Measurements from ENCODE around the gene CDH26.

CDH26 gene

DNA sequence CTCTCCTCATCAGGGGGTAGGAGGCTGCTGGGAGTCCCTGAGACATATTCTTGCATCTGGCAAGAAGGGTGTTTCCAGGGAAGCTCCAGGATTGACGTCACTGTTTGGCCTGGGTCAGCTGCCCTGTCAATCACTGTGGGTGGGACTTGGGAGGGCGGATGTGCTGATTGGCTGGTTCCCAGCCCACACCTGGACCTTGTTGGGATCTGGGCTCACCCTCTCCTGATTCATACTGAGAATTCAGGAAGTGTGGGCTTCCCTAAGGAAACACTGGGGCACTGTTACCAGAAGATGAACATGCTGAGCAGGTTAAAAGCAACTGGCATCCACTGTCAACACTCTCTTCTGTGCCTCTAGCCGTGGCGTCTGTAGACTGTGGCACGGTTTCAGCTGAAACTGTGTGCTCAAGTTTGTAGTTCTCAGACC is 36.5 kb downstream of the CDH26 start:
- H3K27ac ChIP-seq (ENCODE audit: low read length), result no peak overlapping the region
- H4K20me1 ChIP-seq (ENCODE audit: insufficient read depth, low read length), result no peaks in the 10 kb centered on the region; the same call in 1 of the 2 replicates
- H3K9me3 ChIP-seq (ENCODE audit: insufficient read depth, low read length), result 0 out of 2 replicates have a peak, but pooled peaks cover 3% of the 10 kb centered on the region
- TF ChIP-seq EZH2phosphoT487 (IDR thresholded peaks at IDR 0.05; ENCODE audit: low read depth), result no peak
- TF ChIP-seq, protein P1, sequence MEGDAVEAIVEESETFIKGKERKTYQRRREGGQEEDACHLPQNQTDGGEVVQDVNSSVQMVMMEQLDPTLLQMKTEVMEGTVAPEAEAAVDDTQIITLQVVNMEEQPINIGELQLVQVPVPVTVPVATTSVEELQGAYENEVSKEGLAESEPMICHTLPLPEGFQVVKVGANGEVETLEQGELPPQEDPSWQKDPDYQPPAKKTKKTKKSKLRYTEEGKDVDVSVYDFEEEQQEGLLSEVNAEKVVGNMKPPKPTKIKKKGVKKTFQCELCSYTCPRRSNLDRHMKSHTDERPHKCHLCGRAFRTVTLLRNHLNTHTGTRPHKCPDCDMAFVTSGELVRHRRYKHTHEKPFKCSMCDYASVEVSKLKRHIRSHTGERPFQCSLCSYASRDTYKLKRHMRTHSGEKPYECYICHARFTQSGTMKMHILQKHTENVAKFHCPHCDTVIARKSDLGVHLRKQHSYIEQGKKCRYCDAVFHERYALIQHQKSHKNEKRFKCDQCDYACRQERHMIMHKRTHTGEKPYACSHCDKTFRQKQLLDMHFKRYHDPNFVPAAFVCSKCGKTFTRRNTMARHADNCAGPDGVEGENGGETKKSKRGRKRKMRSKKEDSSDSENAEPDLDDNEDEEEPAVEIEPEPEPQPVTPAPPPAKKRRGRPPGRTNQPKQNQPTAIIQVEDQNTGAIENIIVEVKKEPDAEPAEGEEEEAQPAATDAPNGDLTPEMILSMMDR (IDR thresholded peaks at IDR 0.05; ENCODE audit: low read depth, low read length), result no peak
- no peak overlapping the region for H3K4me3 ChIP-seq (ENCODE audit: low read length)
- no peaks in the 10 kb centered on the region for H3K4me1 ChIP-seq (ENCODE audit: low read length)
- no peak overlapping the region for H3K4me2 ChIP-seq (ENCODE audit: low read length)
- peaks cover 12% of the 10 kb centered on the region; the same call in 1 of the 2 replicates for H3K27me3 ChIP-seq (ENCODE audit: low read depth, low read length)
- no peaks in the 10 kb centered on the region for H3K36me3 ChIP-seq (replicated peaks; ENCODE audit: low read depth, low read length)
- H3K79me2 ChIP-seq (ENCODE audit: low read length), result no peaks in the 10 kb centered on the region
- H2AFZ ChIP-seq (ENCODE audit: low read depth, low read length), result no peak overlapping the region
- no peak overlapping the region for H3K9ac ChIP-seq (ENCODE audit: low read length)

DNA sequence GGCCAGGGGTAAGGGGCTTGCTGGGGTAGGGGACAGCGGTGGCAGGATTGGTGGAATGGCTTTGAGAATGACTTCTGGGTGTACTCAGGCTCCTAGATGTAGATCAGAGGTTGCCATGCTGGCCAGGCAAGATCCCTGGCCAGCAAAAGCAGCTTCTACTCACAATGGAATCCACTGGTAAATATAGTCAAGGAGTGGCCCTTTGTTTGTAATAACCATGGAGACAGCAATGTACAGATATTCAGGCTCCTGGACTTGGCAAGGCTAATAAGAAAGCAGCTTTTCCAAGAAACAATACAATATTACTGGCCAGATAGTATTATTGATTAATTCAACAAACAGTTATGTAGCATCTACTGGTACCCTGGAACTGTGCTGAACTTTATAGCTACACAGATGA is 37.9 kb downstream of the CDH26 start:
- Histone ChIP-seq H3K9me3 (ENCODE audit: insufficient read depth, low read length) (no peaks in the 10 kb centered on the region), H3K4me1 (ENCODE audit: low read length) (no peaks in the 10 kb centered on the region), H3K4me3 (ENCODE audit: low read length) (no peak overlapping the region), H4K20me1 (ENCODE audit: insufficient read depth, low read length) (no peaks in the 10 kb centered on the region; the same call in 1 of the 2 replicates), H3K4me2 (ENCODE audit: low read length) (no peak overlapping the region), H3K27ac (ENCODE audit: low read length) (no peak overlapping the region), H3K27me3 (ENCODE audit: low read depth, low read length) (peaks cover 14% of the 10 kb centered on the region; the same call in 1 of the 2 replicates), H2AFZ (ENCODE audit: low read depth, low read length) (no peak overlapping the region), H3K36me3 (replicated peaks; ENCODE audit: low read depth, low read length) (no peaks in the 10 kb centered on the region), H3K79me2 (ENCODE audit: low read length) (no peaks in the 10 kb centered on the region), H3K9ac (ENCODE audit: low read length) (no peak overlapping the region)
- TF ChIP-seq, protein P1 (IDR thresholded peaks at IDR 0.05; ENCODE audit: low read depth, low read length), result no peak
- no peak for TF ChIP-seq EZH2phosphoT487 (IDR thresholded peaks at IDR 0.05; ENCODE audit: low read depth)

DNA sequence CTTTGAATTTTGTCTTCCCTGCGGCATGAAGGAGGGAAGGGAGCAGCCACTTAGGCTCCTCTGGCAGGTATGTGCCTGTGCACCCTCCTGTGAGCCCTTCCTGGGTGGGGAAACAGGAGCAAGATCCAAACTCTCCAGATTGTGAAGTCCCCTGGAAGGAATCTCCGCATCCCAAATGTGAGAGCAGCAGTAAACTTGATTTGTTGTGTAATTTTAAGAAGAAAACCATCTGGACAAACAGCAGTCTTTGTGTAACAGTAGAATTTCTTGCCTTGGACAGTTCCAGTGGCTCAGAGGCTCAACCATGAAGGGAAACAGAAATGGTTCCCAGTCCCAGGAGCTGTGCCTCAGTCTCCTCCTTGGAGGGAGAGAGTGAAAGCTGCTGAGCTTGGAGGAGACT is 39.7 kb downstream of the CDH26 start:
- no peak overlapping the region for H2AFZ ChIP-seq (ENCODE audit: low read depth, low read length)
- no peak overlapping the region for H3K4me2 ChIP-seq (ENCODE audit: low read length)
- no peaks in the 10 kb centered on the region for H3K9me3 ChIP-seq (ENCODE audit: insufficient read depth, low read length)
- H3K36me3 ChIP-seq (replicated peaks; ENCODE audit: low read depth, low read length), result no peaks in the 10 kb centered on the region
- H3K4me1 ChIP-seq (ENCODE audit: low read length), result no peaks in the 10 kb centered on the region
- H3K79me2 ChIP-seq (ENCODE audit: low read length), result no peaks in the 10 kb centered on the region
- TF ChIP-seq, protein P1 (IDR thresholded peaks at IDR 0.05; ENCODE audit: low read depth, low read length), result no peak
- no peak for TF ChIP-seq EZH2phosphoT487 (IDR thresholded peaks at IDR 0.05; ENCODE audit: low read depth)
- H3K27me3 ChIP-seq (ENCODE audit: low read depth, low read length), result peaks cover 14% of the 10 kb centered on the region; the same call in 1 of the 2 replicates
- H4K20me1 ChIP-seq (ENCODE audit: insufficient read depth, low read length), result no peaks in the 10 kb centered on the region; the same call in 1 of the 2 replicates
- H3K4me3 ChIP-seq (ENCODE audit: low read length), result no peak overlapping the region
- no peak overlapping the region for H3K9ac ChIP-seq (ENCODE audit: low read length)
- no peak overlapping the region for H3K27ac ChIP-seq (ENCODE audit: low read length)

DNA sequence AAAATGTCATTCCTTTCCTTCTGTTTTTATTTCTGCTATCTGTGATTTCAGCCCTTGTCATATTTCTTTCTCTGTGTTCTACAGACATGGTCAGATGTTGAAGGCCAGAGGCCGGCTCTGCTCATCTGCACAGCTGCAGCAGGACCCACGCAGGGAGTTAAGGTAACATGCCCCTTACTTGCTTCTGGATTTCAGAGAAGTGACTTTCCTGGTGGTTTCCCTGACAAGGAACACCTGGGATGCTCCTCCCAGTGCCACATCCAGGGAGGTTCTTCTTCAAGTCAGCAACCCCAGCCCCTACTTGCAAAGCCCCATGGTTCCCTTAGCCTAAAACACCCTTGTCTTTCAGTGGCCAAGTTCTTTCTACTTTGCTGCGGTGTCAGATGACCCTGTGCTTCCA is 41.3 kb downstream of the CDH26 start:
- Histone ChIP-seq H3K9me3 (ENCODE audit: insufficient read depth, low read length) (no peaks in the 10 kb centered on the region), H3K79me2 (ENCODE audit: low read length) (no peaks in the 10 kb centered on the region), H3K27me3 (ENCODE audit: low read depth, low read length) (peaks cover 14% of the 10 kb centered on the region; the same call in 1 of the 2 replicates), H3K4me2 (ENCODE audit: low read length) (no peak overlapping the region), H4K20me1 (ENCODE audit: insufficient read depth, low read length) (no peaks in the 10 kb centered on the region; the same call in 1 of the 2 replicates), H3K4me1 (ENCODE audit: low read length) (no peaks in the 10 kb centered on the region), H3K4me3 (ENCODE audit: low read length) (no peak overlapping the region), H2AFZ (ENCODE audit: low read depth, low read length) (no peak overlapping the region), H3K36me3 (replicated peaks; ENCODE audit: low read depth, low read length) (no peaks in the 10 kb centered on the region), H3K9ac (ENCODE audit: low read length) (no peak overlapping the region), H3K27ac (ENCODE audit: low read length) (no peak overlapping the region)
- TF ChIP-seq, protein P1 (IDR thresholded peaks at IDR 0.05; ENCODE audit: low read depth, low read length), result no peak
- no peak for TF ChIP-seq EZH2phosphoT487 (IDR thresholded peaks at IDR 0.05; ENCODE audit: low read depth)
